Measurements from ENCODE around the gene OR2W1. TPM values are rescaled to one million over a fixed set of nuclear protein-coding genes. Genes with fewer than 3 reads are reported as not detected.
A peak's percentile ranks its signal among the peaks of the same experiment; 100 is the strongest.

Gene OR2W1
- total RNA-seq, 1 donor = not detected

DNA sequence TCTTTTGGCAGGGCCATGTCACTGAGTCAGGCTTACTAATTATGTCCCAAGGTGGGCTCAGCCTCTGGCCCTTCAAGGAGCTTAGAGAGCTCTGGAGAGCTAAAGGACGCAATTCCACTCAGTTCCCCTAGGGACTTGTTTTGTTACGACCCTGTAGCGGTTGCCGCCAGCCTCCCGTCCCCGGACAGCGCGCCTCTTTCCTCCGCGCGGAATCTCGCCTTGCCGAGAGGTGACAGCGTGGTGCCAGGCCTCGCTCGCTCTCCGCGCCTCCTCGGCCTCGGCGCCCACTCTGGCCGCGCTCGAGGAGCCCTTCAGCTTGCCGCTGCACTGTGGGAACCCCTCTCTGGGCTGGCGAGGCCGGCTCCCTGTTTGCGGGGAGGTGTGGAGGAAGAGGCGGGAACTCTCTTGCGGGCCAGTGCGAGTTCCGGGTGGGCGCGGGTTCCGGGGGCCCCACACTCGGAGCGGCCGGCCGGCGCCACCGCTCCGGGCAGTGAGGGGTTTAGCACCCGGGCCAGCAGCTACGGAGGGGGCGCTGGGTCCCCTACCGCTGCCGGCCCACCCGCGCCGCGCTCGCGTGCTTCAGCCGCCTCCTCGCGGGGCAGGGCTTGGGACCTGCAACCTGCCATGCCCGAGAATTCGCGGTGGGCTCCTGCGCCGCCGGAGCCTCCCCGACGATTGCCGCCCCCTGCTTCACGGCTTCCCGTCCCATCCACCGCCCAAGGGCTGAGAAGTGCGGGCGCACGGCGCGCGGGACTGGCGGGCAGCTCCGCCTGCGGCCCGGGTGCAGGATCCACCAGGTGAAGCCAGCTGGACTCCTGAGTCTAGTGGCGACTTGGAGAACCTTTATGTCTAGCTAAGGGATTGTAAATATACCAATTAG lies 30.0 kb downstream of the OR2W1 start:
- H3K9me3 ChIP-seq (ENCODE audit: low read depth, low read length) = no peaks in the 10 kb centered on the region
- peaks cover 19% of the 10 kb centered on the region for H3K4me1 ChIP-seq (ENCODE audit: insufficient read depth, low read length)
- no peak overlapping the region for H3K4me3 ChIP-seq (ENCODE audit: low read length)
- H3K27me3 ChIP-seq (ENCODE audit: insufficient read depth, low read length) = peaks cover 60% of the 10 kb centered on the region

DNA sequence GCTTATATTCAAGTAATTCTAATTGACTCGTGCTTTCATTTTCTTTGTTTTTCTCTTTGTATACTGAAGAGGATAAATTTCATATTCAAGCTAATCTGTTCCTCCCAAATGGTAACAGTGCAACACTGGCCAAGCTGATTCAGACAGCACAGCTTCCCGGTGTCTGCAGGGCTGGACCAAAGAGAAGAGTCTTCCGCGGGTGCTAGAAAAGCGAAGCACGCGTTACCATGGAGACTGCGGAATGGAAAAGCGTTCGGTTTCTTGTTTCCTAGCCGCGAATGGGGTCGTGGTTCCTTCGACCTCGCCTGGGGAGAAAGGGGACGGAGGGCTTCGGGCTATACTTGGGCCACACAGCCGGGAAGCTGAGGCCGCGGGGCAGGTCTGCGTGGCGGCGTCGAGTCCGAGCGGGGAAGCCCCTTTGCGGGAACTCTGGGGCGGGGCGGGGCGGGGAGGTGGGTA lies 33.7 kb downstream of the OR2W1 start:
- H3K4me3 ChIP-seq (ENCODE audit: low read length) = peak overlapping the region; percentile 35
- no peaks in the 10 kb centered on the region for H3K9me3 ChIP-seq (ENCODE audit: low read depth, low read length)
- peaks cover 10% of the 10 kb centered on the region for H3K4me1 ChIP-seq (ENCODE audit: insufficient read depth, low read length)
- peaks cover 70% of the 10 kb centered on the region for H3K27me3 ChIP-seq (ENCODE audit: insufficient read depth, low read length)

DNA sequence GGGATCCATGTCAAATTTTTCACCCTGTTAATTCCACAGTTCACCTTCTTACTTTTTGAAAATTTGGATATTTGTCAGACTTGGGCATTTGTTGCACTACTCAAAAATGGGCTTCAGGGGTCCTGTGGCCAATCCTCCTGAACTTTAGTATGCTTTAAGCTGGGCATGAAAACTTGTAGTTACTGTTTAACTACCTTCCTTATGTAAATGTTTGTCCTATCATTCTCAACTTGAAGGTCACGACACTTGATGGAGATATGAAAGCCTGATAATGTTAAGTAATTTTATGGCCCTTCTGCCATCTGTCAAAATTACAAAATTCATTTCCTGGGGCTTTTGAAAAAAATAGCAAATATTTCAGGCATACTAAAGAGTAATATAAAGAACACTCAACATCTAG lies 35.6 kb downstream of the OR2W1 start:
- H3K4me3 ChIP-seq (ENCODE audit: low read length) = no peak overlapping the region
- peaks cover 12% of the 10 kb centered on the region for H3K4me1 ChIP-seq (ENCODE audit: insufficient read depth, low read length)
- no peaks in the 10 kb centered on the region for H3K9me3 ChIP-seq (ENCODE audit: low read depth, low read length)
- H3K27me3 ChIP-seq (ENCODE audit: insufficient read depth, low read length) = peaks cover 60% of the 10 kb centered on the region

DNA sequence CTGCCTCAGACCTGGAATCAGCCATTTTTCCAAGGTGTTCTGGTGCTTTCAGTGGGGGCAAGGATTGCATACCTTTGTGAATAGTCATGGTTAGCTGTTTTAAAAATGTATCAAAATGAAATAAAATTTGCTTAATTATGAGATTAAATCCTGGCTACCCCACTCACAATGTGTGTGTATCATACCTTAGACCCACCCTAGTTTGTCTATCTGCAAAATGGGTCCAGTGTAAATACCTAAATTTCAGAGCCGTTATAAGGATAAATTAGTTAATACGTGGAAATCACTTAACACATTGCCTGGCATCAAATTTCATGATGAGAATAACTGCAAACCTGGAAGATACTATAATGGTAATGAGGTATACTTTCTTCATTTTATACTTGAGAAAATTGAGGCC lies 36.9 kb downstream of the OR2W1 start:
- H3K4me3 ChIP-seq (ENCODE audit: low read length) = no peak overlapping the region
- peaks cover 12% of the 10 kb centered on the region for H3K4me1 ChIP-seq (ENCODE audit: insufficient read depth, low read length)
- peaks cover 48% of the 10 kb centered on the region for H3K27me3 ChIP-seq (ENCODE audit: insufficient read depth, low read length)
- no peaks in the 10 kb centered on the region for H3K9me3 ChIP-seq (ENCODE audit: low read depth, low read length)

DNA sequence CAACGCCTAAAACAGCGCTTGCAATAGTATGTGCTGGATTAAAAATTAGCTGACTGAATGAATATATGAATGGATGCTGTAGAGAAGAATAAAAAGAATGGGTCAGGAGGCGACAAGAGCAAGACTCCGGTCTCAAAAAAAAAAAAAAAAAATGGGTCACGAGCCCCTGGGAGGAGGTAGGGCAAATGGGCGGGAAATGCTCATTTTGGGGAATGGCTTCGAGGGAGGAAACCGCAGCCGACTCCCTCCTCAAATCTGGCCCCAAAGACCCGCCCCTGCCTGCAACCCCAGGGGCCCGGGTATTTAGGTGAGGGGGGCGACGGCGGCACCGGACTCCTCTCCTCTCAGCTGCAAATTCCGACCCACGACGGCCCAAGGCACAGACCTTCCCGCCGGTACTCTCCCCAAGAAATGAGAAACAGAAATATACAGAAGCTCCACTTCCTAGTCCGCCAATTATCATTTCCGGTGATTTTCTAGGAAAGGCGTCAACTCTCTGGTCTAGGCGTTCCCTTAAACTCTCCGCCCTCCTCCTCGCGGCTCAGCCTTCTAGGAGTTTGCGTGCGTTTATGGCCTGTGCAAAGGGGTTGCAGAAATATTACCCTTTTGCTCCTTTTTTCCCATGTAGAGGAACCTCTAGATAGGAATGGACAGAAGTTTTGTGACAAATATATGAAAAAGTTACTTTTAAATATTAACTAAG lies 39.6 kb downstream of the OR2W1 start, which contains the start of gene ZNF311:
Gene ZNF311 (minus strand): TSS at position 133 of the 703 bp plus-strand sequence. CDS start 1,361 bp downstream, outside the sequence.
- peak within 1 kb of the TSS; percentile 42 for H3K4me3 ChIP-seq (ENCODE audit: low read length)
- peaks cover 22% of the 10 kb centered on the region for H3K27me3 ChIP-seq (ENCODE audit: insufficient read depth, low read length)
- no peaks in the 10 kb centered on the region for H3K9me3 ChIP-seq (ENCODE audit: low read depth, low read length)
- H3K4me1 ChIP-seq (ENCODE audit: insufficient read depth, low read length) = peaks cover 7% of the 10 kb centered on the region

DNA sequence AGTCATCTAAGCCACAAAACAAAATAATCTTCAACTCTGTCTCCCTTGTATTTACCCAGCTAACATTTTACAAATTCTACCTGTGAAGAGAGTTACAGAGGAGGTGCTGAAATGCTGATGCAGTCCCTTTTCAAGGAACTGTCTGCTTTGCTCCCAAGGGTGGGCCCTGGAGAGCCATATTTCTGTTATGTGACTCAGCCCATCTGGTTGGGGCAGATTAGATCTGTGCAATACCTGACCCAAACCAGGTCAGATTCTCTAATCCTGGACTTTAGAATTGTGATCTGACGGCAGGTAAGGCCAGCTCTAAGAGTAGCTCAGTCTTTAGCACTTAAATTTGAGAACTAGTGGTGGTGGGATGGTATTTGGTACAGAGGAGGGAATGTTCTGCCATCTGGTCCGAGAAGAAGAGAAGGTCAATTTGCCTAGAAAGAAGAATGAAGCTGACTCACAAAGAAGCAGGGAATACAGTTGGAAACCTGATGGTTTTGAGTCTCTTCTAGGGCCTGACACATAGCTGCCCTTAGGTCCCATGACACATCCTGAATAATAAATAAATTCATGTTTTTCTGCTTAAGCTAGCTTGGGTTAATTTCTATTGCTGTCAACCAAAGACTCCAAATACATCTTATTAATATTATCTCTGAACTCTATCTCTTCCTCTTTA lies 48.0 kb downstream of the OR2W1 start:
- H3K4me3 ChIP-seq (ENCODE audit: low read length) = no peak overlapping the region
- no peaks in the 10 kb centered on the region for H3K9me3 ChIP-seq (ENCODE audit: low read depth, low read length)
- peaks cover 4% of the 10 kb centered on the region for H3K27me3 ChIP-seq (ENCODE audit: insufficient read depth, low read length)
- H3K4me1 ChIP-seq (ENCODE audit: insufficient read depth, low read length) = no peaks in the 10 kb centered on the region

DNA sequence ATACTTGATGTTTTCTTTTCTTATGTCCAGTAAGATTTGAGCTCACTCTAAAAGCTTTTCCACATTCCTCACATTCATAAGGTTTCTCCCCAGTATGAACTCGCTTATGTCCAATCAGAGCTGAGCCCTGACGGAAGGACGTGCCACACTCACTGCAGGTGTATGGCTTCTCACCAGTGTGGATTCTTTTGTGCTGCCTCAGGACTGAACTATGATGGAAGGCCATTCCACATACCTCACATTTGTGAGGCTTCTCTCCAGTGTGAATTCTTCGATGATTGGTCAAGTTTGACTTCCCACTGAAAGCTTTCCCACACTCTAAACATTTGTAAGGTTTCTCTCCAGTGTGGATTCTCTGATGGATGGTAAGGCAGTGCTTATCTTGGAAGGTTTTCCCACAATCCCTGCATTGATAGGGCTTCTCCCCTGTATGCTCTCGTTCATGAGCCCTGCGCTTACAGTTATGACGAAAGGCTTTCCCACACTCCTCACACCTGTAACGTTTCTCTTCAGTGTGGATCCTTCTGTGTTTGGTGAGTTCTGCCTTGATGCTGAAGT lies 49.8 kb downstream of the OR2W1 start:
- Histone ChIP-seq H3K27me3 (ENCODE audit: insufficient read depth, low read length) (peaks cover 4% of the 10 kb centered on the region), H3K4me3 (ENCODE audit: low read length) (no peak overlapping the region), H3K4me1 (ENCODE audit: insufficient read depth, low read length) (no peaks in the 10 kb centered on the region)

More for the DNA sequence above, 49.8 kb downstream of the OR2W1 start:
- no peaks in the 10 kb centered on the region for H3K9me3 ChIP-seq (ENCODE audit: low read depth, low read length)

Other genes with a start within 250 kb of the OR2W1 start
- 18.5 TPM for gene TRIM27, start 121.2 kb downstream of the OR2W1 start, total RNA-seq
- 0.10 TPM for gene ZNF311, start 39.9 kb downstream of the OR2W1 start, total RNA-seq
- gene OR2B3, start 42.1 kb upstream of the OR2W1 start, total RNA-seq = not detected
- not detected for gene OR2J1, start 54.3 kb upstream of the OR2W1 start, total RNA-seq
- gene OR2J3, start 62.9 kb upstream of the OR2W1 start, total RNA-seq = not detected
- gene OR2J2, start 125.7 kb upstream of the OR2W1 start, total RNA-seq = not detected

Data from mononuclear cell (primary cell).